WTC11 (cell line): ENCODE results near the gene UNKL. TPM values are rescaled to one million over a fixed set of nuclear protein-coding genes. Genes with fewer than 3 reads are reported as not detected.

ENCODE experiments used
- ATAC-seq: fragments of 200-7000 bp; cut with Tn5 transposase; 2 replicates; pipeline ENCODE4 v1.10.0; 2021; ENCODE audit warnings: mild to moderate bottlenecking, moderate library complexity
- CTCF ChIA-PET: fragments of 300-600 bp; sonication (Branson Sonifier 250); formaldehyde crosslinking; loops from one replicate; lab custom pipeline; 2021; ENCODE audit warnings: antibody characterized with exemption; lab: Charles Lee
- POLR2A ChIA-PET: fragments of 350-600 bp; sonication (Branson Sonifier 250); formaldehyde crosslinking; loops from one replicate; lab custom pipeline; 2021; ENCODE audit warnings: antibody characterized with exemption; lab: Charles Lee
- DNase-seq: peaks from one replicate; pipeline ENCODE4 v3.0.0; 2021; ENCODE audit warnings: low spot score
- H3K27ac Mint-ChIP-seq: 2 replicates; pipeline ENCODE4 v1.8.0; 2021; ENCODE audit warnings: mixed read lengths
- H3K27me3 Mint-ChIP-seq: 2 replicates; pipeline ENCODE4 v1.8.0; 2021; ENCODE audit warnings: low read depth, mild to moderate bottlenecking, moderate library complexity, mixed read lengths
- H3K36me3 Mint-ChIP-seq: 2 replicates; pipeline ENCODE4 v1.8.0; 2021; ENCODE audit warnings: mixed read lengths
- H3K4me1 Mint-ChIP-seq: 2 replicates; pipeline ENCODE4 v1.8.0; 2022; ENCODE audit warnings: mixed read lengths
- H3K4me3 Mint-ChIP-seq: 2 replicates; pipeline ENCODE4 v1.8.0; 2021; ENCODE audit warnings: mild to moderate bottlenecking, moderate library complexity, mixed read lengths
- H3K9me3 Mint-ChIP-seq: 2 replicates; pipeline ENCODE4 v1.8.0; 2021; ENCODE audit warnings: mixed read lengths
- ATF3 ChIP-seq: sonication (generic); formaldehyde crosslinking; conservative IDR thresholded peaks from 2 replicates; pipeline ENCODE4 v1.8.1; 2022; ENCODE audit warnings: mild to moderate bottlenecking, missing genetic modification reagents
- E2F4 ChIP-seq: sonication (generic); formaldehyde crosslinking; IDR thresholded peaks from 2 replicates; pipeline ENCODE4 v1.8.1; 2022; ENCODE audit warnings: low read depth, mild to moderate bottlenecking, moderate library complexity, missing genetic modification reagents, borderline replicate concordance
- E2F5 ChIP-seq: sonication (generic); formaldehyde crosslinking; IDR thresholded peaks from 2 replicates; pipeline ENCODE4 v1.8.1; 2022; ENCODE audit warnings: mild to moderate bottlenecking, moderate library complexity, missing genetic modification reagents
- ETV6 ChIP-seq: sonication (generic); formaldehyde crosslinking; IDR thresholded peaks from 2 replicates; pipeline ENCODE4 v1.8.1; 2022; ENCODE audit warnings: mild to moderate bottlenecking, missing genetic modification reagents
- FOXK1 ChIP-seq: sonication (generic); formaldehyde crosslinking; IDR thresholded peaks from 2 replicates; pipeline ENCODE4 v1.8.0; 2022; ENCODE audit warnings: mild to moderate bottlenecking, moderate library complexity, missing genetic modification reagents
- GTF2I ChIP-seq: fragments of 250-450 bp; sonication (Bioruptor Pico); conservative IDR thresholded peaks from 2 replicates; pipeline ENCODE4 v1.4.0; 2021; ENCODE audit warnings: mild to moderate bottlenecking
- IRF1 ChIP-seq: sonication (generic); formaldehyde crosslinking; IDR thresholded peaks from 2 replicates; pipeline ENCODE4 v1.8.0; 2023; ENCODE audit warnings: missing genetic modification reagents
- MXD4 ChIP-seq: fragments of 250-450 bp; sonication (Bioruptor Pico); IDR thresholded peaks from 2 replicates; pipeline ENCODE4 v1.8.0; 2021; ENCODE audit warnings: mild to moderate bottlenecking, moderate library complexity, borderline replicate concordance
- NFATC4 ChIP-seq: fragments of 250-450 bp; sonication (Bioruptor Pico); IDR thresholded peaks from 2 replicates; pipeline ENCODE4 v1.9.0; 2021; ENCODE audit warnings: mild to moderate bottlenecking
- NR2C2 ChIP-seq: sonication (generic); formaldehyde crosslinking; IDR thresholded peaks from 2 replicates; pipeline ENCODE4 v1.8.0; 2022; ENCODE audit warnings: mild to moderate bottlenecking, missing genetic modification reagents
- PRDM15 ChIP-seq: sonication (generic); formaldehyde crosslinking; IDR thresholded peaks from 2 replicates; pipeline ENCODE4 v1.8.0; 2022; ENCODE audit warnings: missing genetic modification reagents
- SOX15 ChIP-seq: fragments of 250-450 bp; sonication (Bioruptor Pico); IDR thresholded peaks from 2 replicates; pipeline ENCODE4 v1.9.0; 2021; ENCODE audit warnings: mild to moderate bottlenecking
- SP1 ChIP-seq: sonication (generic); formaldehyde crosslinking; conservative IDR thresholded peaks from 2 replicates; pipeline ENCODE4 v1.8.1; 2022; ENCODE audit warnings: missing genetic modification reagents
- TCF7 ChIP-seq: sonication (generic); formaldehyde crosslinking; IDR thresholded peaks from 2 replicates; pipeline ENCODE4 v1.8.0; 2022; ENCODE audit warnings: mild to moderate bottlenecking, low read depth, missing genetic modification reagents, moderate library complexity
- TEAD1 ChIP-seq: sonication (generic); formaldehyde crosslinking; IDR thresholded peaks from 2 replicates; pipeline ENCODE4 v1.8.0; 2022; ENCODE audit warnings: mild to moderate bottlenecking, missing genetic modification reagents
- USF1 ChIP-seq: sonication (generic); formaldehyde crosslinking; IDR thresholded peaks from 2 replicates; pipeline ENCODE4 v1.8.0; 2022; ENCODE audit warnings: mild to moderate bottlenecking, missing genetic modification reagents
- ZNF121 ChIP-seq: sonication (generic); formaldehyde crosslinking; IDR thresholded peaks from 2 replicates; pipeline ENCODE4 v1.8.0; 2023; ENCODE audit warnings: missing genetic modification reagents
- ZNF281 ChIP-seq: sonication (generic); formaldehyde crosslinking; IDR thresholded peaks from 2 replicates; pipeline ENCODE4 v1.8.0; 2023; ENCODE audit warnings: mild to moderate bottlenecking, missing genetic modification reagents
- ZNF396 ChIP-seq: fragments of 250-450 bp; sonication (Bioruptor Pico); IDR thresholded peaks from 2 replicates; pipeline ENCODE4 v1.8.0; 2021; ENCODE audit warnings: mild to moderate bottlenecking, moderate library complexity, borderline replicate concordance
- ZNF512 ChIP-seq: sonication (generic); formaldehyde crosslinking; IDR thresholded peaks from 2 replicates; pipeline ENCODE4 v1.8.1; 2022; ENCODE audit warnings: missing genetic modification reagents, borderline replicate concordance
- total RNA-seq: library from RNA; stranded (reverse); gene quantifications from 3 replicates; pipeline ENCODE4 v1.2.3, GENCODE V29; 2021

The UNKL gene
- total RNA-seq, 1 experiment from 2014 or later, result 53.3 TPM

- H3K27ac Mint-ChIP-seq, result no peak overlapping the region
- ATAC-seq (no peak), DNase-seq (no peak)
- H3K4me3 Mint-ChIP-seq, result no peak overlapping the region
- H3K27me3 Mint-ChIP-seq, result no peaks in the 10 kb centered on the region
- no peaks in the 10 kb centered on the region; the same call in 1 of the 2 replicates for H3K36me3 Mint-ChIP-seq
- no peak for TF ChIP-seq MXD4 (CRISPR knock-in tag)
- TF ChIP-seq TEAD1 (CRISPR knock-in tag), result no peak
- no peak for TF ChIP-seq USF1 (CRISPR knock-in tag)
- no peak for TF ChIP-seq ZNF512 (CRISPR knock-in tag)
- TF ChIP-seq ZNF281 (CRISPR knock-in tag), result no peak
- TF ChIP-seq ZNF121 (CRISPR knock-in tag), result no peak
- TF ChIP-seq NFATC4 (CRISPR knock-in tag), result no peak
- TF ChIP-seq E2F4 (CRISPR knock-in tag), result no peak
- TF ChIP-seq SP1 (CRISPR knock-in tag), result no peak
- TF ChIP-seq ZNF396 (CRISPR knock-in tag), result no peak
- TF ChIP-seq IRF1 (CRISPR knock-in tag), result no peak
- no peak for TF ChIP-seq SOX15 (CRISPR knock-in tag)
- H3K9me3 Mint-ChIP-seq, result no peaks in the 10 kb centered on the region
- POLR2A ChIA-PET, result no interaction called here
- CTCF ChIA-PET, result no interaction called here
- H3K4me1 Mint-ChIP-seq, result no peaks in the 10 kb centered on the region
Measured at GRCh38 chr16:1389762-1390161, 24.7 kb downstream of the UNKL start.

GRCh38 chr16:1387331-1387730 is 27.2 kb downstream of the UNKL start:
- ChIA-PET POLR2A (no interaction called here), CTCF (interaction anchor here (2.1 kb wide), 1 partner anchor 24 kb away, joined by 8 read pairs; no protein-coding TSS in a partner anchor)
- Mint-ChIP-seq H3K4me3 (no peak overlapping the region), H3K27ac (no peak overlapping the region), H3K9me3 (no peaks in the 10 kb centered on the region), H3K4me1 (no peaks in the 10 kb centered on the region), H3K36me3 (no peaks in the 10 kb centered on the region; the same call in 1 of the 2 replicates), H3K27me3 (no peaks in the 10 kb centered on the region)
- ATAC-seq, result no peak
- no peak for DNase-seq
- TF ChIP-seq ATF3 (CRISPR knock-in tag) (no peak), PRDM15 (CRISPR knock-in tag) (no peak), ZNF396 (CRISPR knock-in tag) (no peak), TCF7 (CRISPR knock-in tag) (no peak), ETV6 (CRISPR knock-in tag) (no peak), GTF2I (CRISPR knock-in tag) (no peak), NR2C2 (CRISPR knock-in tag) (no peak), E2F5 (no peak), FOXK1 (CRISPR knock-in tag) (no peak)
- TF ChIP-seq, all 79 proteins: peak for 0
